Stomach smooth muscle (tissue), 2 donors: ENCODE data around the gene KIF21B.
"Not testable (repeated sequence)": the region's sequence is repeated elsewhere in the genome, so short reads cannot be mapped to it uniquely, and the experiment has no call there.

Experiments
- H3K27ac ChIP-seq: one replicate; pipeline ENCODE4 v1.7.0; 2013; ENCODE audit warnings: mild to moderate bottlenecking, low read length, inconsistent platforms
- H3K27me3 ChIP-seq, 2 donors: one replicate each; pipeline ENCODE4 v1.7.0; 2013; ENCODE audit warnings: low read length in 2 of 2; ENCODE audit not compliant: insufficient read depth in 2 of 2, control insufficient read depth in 1 of 2
- H3K36me3 ChIP-seq, 2 donors: one replicate each; pipeline ENCODE4 v1.7.0; 2013; ENCODE audit warnings: low read length in 2 of 2; ENCODE audit not compliant: control insufficient read depth in 2 of 2, insufficient read depth in 2 of 2
- H3K4me1 ChIP-seq: one replicate; pipeline ENCODE4 v1.7.0; 2013; ENCODE audit warnings: low read length; ENCODE audit not compliant: control insufficient read depth, insufficient read depth
- H3K4me3 ChIP-seq, 2 donors: one replicate each; pipeline ENCODE4 v1.7.0; 2013; ENCODE audit warnings: low read length in 2 of 2
- H3K9ac ChIP-seq, 2 donors: one replicate each; pipeline ENCODE4 v1.7.0; 2013; ENCODE audit warnings: low read length in 2 of 2, mild to moderate bottlenecking in 1 of 2
- H3K9me3 ChIP-seq, 2 donors: one replicate each; pipeline ENCODE4 v1.7.0; 2013; ENCODE audit warnings: low read length in 2 of 2; ENCODE audit not compliant: control insufficient read depth in 2 of 2
- donor health status: healthy.
- donor health status: Pancreatic carcinoma.

The KIF21B gene

GRCh38 chr1:200970771-200971427 lies 52.6 kb downstream of the KIF21B start:
- H3K4me3 ChIP-seq: no peak overlapping the region
- H3K36me3 ChIP-seq: no peaks in the 10 kb centered on the region
- H3K4me1 ChIP-seq: peaks cover 3% of the 10 kb centered on the region
- H3K27ac ChIP-seq: no peak overlapping the region
- no peaks in the 10 kb centered on the region for H3K9me3 ChIP-seq
- H3K9ac ChIP-seq: no peak overlapping the region
- no peaks in the 10 kb centered on the region for H3K27me3 ChIP-seq

DNA sequence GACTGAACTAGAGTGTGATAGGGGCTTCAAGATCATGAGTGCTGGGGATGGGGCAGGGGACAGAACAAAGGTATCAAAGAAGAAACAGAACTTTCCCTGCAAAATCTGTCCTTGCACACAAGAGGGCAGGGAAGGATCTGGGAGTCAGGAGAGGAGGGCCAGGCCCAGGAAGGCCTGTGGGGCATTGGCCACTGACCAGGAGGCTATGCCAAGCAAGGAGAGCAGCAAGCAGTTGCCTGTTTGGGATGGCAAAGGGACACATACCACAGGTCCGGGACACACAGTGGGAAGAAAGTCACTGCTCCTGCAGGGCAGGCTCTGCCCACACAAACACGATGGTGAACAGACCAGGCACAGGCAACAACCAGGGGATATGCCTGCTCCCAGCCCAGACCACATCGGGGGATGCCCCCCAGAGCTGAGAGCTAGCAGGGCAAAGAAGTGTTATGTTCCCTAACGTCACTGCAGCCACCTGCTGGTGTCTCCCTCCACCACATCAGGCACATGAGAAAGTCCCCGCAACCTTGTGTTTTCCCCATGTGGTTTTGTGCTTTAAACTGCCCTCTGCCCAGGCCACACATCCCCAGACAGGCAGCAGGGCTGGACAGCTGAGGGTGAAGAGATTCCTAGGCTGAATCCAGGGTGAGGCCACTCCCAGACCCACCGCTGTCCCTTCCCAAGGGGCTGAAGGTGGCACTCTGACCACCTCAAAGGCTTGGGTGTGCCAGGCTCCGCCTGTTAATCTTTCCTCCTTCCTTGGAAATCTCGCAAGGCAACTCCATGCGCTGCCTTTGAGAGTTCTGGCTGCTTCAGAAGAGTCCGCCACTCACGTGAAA lies 53.6 kb downstream of the KIF21B start:
- peaks cover 3% of the 10 kb centered on the region for H3K4me1 ChIP-seq

DNA sequence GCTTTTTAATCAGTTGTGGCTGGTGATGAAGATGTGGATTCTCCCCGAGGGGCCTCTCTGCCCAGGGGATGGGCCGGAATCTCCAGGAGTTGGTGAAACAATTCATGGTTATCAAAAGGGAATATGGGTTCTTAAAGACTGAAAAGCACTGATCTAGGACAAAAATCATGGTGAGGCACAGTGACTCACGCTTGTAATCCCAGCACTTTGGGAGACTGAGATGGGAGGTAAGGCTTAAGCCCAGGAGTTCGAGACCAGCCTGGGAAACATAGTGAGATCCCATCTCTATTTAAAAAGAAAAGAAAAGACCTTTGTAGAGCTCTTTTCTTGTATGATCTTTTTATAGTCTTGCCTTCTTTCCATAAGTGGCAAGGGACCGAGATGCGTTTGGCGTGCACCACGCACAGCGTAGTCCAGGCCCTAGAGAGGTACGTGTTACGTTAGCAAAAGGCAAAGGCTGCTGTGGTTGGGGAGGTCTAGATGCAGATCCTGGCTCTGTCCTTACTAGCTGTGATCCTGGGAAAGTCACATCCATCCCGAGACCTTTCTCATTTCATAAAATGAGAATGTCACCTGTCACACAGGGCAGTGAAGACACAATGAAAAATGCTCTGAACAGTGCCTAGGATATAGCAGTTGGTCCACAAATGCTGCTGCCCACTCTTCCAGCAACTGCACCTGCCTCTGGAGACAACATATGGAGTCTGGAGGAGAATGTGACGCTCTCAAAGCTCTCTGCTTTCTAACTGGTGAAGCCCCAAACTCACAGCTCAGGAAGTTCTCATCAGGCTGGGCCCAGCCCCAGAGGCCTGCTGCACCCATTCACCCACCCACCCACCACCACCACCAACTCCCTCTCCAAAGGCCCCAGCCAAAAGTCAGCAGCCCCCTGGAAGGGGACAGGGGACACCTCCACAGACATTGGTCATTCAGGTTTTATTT lies 54.8 kb downstream of the KIF21B start:
- Histone ChIP-seq H3K27me3 (no peaks in the 10 kb centered on the region), H3K27ac (no peak overlapping the region), H3K4me3 (no peak overlapping the region), H3K36me3 (no peaks in the 10 kb centered on the region), H3K9ac (no peak overlapping the region), H3K4me1 (peaks cover 3% of the 10 kb centered on the region), H3K9me3 (no peaks in the 10 kb centered on the region)

More for the DNA sequence above, 53.6 kb downstream of the KIF21B start:
- Histone ChIP-seq H3K9me3 (no peaks in the 10 kb centered on the region), H3K4me3 (no peak overlapping the region), H3K9ac (no peak overlapping the region), H3K36me3 (no peaks in the 10 kb centered on the region), H3K27ac (no peak overlapping the region), H3K27me3 (no peaks in the 10 kb centered on the region)

DNA sequence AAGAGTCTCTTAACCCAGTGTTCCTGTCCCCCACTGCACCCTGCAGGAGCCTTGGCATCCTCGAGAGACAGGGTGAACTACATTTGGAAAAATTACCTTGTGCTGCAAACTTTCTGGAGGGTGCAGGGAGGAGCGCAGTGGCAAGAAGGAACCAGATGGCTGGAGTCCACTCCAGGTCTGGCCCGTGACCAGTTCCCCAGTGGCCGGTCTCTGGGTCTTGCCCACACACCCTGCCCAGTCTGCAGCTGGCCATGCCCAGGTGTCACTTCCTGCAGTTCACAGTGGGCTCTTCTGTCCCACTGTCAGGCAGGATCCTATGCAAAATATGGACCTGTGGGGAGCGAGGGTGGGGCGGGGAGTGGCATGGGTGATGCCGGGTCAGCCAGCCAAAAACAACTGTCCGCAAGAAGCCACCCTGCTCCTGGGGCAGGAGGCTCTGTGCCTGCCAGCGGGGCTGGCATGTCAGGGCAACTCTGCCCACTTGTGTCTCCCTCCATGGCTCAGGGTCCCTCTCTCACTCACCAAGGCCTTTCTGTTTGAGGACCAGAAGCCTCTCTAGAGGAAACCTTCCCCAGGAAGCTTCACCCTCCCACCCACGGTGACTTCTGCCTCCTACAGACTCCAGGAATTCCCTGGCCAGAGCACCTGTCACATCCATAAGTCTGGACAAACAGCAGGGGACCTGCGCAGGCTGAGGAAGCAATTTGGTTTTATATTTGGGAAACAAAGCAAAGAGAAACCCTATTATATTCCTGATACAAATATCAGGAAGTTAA lies 55.6 kb downstream of the KIF21B start:
- peaks cover 3% of the 10 kb centered on the region for H3K4me1 ChIP-seq
- no peaks in the 10 kb centered on the region for H3K27me3 ChIP-seq
- no peaks in the 10 kb centered on the region for H3K36me3 ChIP-seq
- no peaks in the 10 kb centered on the region for H3K9me3 ChIP-seq
- no peak overlapping the region for H3K9ac ChIP-seq
- no peak overlapping the region for H3K4me3 ChIP-seq
- no peak overlapping the region for H3K27ac ChIP-seq

- no peaks in the 10 kb centered on the region for H3K9me3 ChIP-seq
Measured at GRCh38 chr1:200966934-200967333, 56.6 kb downstream of the KIF21B start.

DNA sequence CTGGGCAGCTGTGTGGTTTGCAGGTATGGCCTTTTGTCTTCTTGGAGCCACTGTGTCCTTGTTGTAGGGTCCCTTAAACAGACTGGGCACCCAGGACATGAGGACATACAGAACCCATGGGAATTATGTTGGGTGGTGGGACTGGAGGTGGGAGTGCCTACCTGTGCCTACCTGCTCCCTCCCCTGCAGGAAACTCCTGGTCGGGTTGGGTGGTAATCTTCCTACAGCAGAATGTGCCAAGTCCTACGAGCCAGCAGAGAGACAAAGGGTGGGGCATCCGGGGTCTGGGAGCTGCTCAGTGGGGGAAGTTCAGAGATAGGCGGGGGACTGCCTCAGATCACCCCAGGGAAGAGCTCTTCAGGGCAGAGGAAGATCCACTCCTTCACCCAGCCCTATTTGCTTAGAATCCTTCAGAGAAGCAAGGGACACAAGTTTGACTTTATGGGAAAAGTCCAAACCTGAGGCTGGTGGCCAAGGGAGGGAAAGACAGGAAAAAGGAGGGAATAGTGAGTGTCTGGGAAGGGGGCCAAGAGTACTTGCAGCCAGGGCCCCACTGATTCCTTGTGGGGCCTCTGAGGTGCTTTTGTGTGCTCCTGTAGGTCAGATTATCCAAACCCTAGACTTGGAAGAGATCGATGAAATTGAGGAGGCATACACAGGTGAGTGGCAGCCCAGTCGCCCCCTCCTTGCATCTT lies 58.3 kb downstream of the KIF21B start:
- Histone ChIP-seq H3K9ac (no peak overlapping the region), H3K9me3 (no peaks in the 10 kb centered on the region)

More at GRCh38 chr1:200966934-200967333, 56.6 kb downstream of the KIF21B start:
- no peaks in the 10 kb centered on the region for H3K27me3 ChIP-seq
- no peak overlapping the region for H3K27ac ChIP-seq
- no peak overlapping the region for H3K9ac ChIP-seq
- no peaks in the 10 kb centered on the region for H3K36me3 ChIP-seq
- no peaks in the 10 kb centered on the region for H3K4me1 ChIP-seq
- H3K4me3 ChIP-seq: no peak overlapping the region

GRCh38 chr1:200963888-200964287 lies 59.6 kb downstream of the KIF21B start:
- not testable (repeated sequence) for H3K36me3 ChIP-seq, H3K9ac ChIP-seq

More for the DNA sequence above, 58.3 kb downstream of the KIF21B start:
- H3K4me3 ChIP-seq: no peak overlapping the region
- H3K27me3 ChIP-seq: no peaks in the 10 kb centered on the region
- no peaks in the 10 kb centered on the region for H3K4me1 ChIP-seq
- H3K36me3 ChIP-seq: no peaks in the 10 kb centered on the region
- H3K27ac ChIP-seq: no peak overlapping the region

DNA sequence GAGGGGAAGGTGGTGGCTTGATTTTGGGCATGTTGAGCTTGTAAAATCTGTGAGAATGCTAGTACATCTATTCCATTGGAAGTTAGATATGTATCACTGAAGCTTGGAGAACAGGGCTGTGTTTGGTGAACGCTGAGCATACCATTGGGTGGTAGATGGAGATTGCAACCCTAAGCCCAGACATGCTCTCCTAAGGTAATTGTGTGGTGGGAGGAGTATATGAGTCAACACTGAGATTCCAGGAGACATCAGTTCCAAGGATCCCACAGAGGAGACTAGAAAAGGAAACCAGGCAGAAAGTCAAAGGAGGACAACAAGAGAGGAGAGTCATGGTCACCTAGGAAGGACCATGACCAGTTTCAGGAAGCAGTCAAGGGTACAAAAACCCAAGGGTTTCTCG lies 60.4 kb downstream of the KIF21B start:
- H3K4me1 ChIP-seq: no peaks in the 10 kb centered on the region
- no peak overlapping the region for H3K27ac ChIP-seq
- no peaks in the 10 kb centered on the region for H3K27me3 ChIP-seq
- H3K9ac ChIP-seq: no peak overlapping the region
- no peaks in the 10 kb centered on the region for H3K9me3 ChIP-seq
- H3K36me3 ChIP-seq: no peaks in the 10 kb centered on the region
- H3K4me3 ChIP-seq: no peak overlapping the region

More at GRCh38 chr1:200963888-200964287, 59.6 kb downstream of the KIF21B start:
- H3K4me3 ChIP-seq, H3K9me3 ChIP-seq, H3K4me1 ChIP-seq, H3K27ac ChIP-seq, H3K27me3 ChIP-seq: not testable (repeated sequence)

GRCh38 chr1:200962631-200963030 lies 60.9 kb downstream of the KIF21B start:
- H3K4me1 ChIP-seq: no peaks in the 10 kb centered on the region
- no peak overlapping the region for H3K27ac ChIP-seq
- H3K4me3 ChIP-seq: no peak overlapping the region
- H3K9ac ChIP-seq: no peak overlapping the region
- H3K9me3 ChIP-seq: no peaks in the 10 kb centered on the region
- no peaks in the 10 kb centered on the region for H3K36me3 ChIP-seq
- H3K27me3 ChIP-seq: no peaks in the 10 kb centered on the region
